Right lobe of liver (tissue), 6 donors: ENCODE results near the gene IFIT3. TPM values are rescaled to one million over a fixed set of nuclear protein-coding genes. Genes with fewer than 3 reads are reported as not detected.
"Not testable (repeated sequence)": the region's sequence is repeated elsewhere in the genome, so short reads cannot be mapped to it uniquely, and the experiment has no call there.

Source experiments
- ATAC-seq, 4 donors: fragments of 200-7000 bp; cut with Tn5 transposase; one replicate each; pipeline ENCODE4 v1.9.1; 2020; ENCODE audit warnings: mild to moderate bottlenecking in 4 of 4, moderate library complexity in 4 of 4
- DNase-seq, 3 donors: peaks; one replicate each; pipeline ENCODE4 v3.0.0-alpha.2; 2020
- H3K27ac ChIP-seq, 3 donors: fragments of 200-600 bp; one replicate each; pipeline ENCODE4 v1.8.0; 2022
- H3K27me3 ChIP-seq, 2 donors: fragments of 200-600 bp; one replicate each; pipeline ENCODE4 v1.8.0; 2022
- H3K36me3 ChIP-seq, 4 donors: fragments of 200-600 bp; sonication (generic) in 1 of 4; one replicate each; pipeline versions ENCODE4 v1.5.1 to v1.8.0; 2017 to 2022; ENCODE audit warnings: control low read depth in 1 of 4
- H3K4me1 ChIP-seq, 4 donors: fragments of 200-600 bp; sonication (generic) in 1 of 4; one replicate each; pipeline versions ENCODE4 v1.5.1 to v1.8.0; 2017 to 2022; ENCODE audit warnings: control low read depth in 1 of 4
- H3K4me3 ChIP-seq, 3 donors: fragments of 200-600 bp; one replicate each; pipeline ENCODE4 v1.8.0; 2022
- H3K9me3 ChIP-seq, 4 donors: fragments of 200-600 bp; sonication (generic) in 1 of 4; one replicate each; pipeline versions ENCODE4 v1.5.1 to v1.8.0; 2017 to 2022; ENCODE audit warnings: control low read depth in 1 of 4
- POLR2A ChIP-seq: fragments of 450-650 bp; IDR thresholded peaks from one replicate; pipeline ENCODE4 v1.6.1; 2017; ENCODE audit warnings: antibody characterized with exemption, mild to moderate bottlenecking
- WGBS: methylation state at CpG from one replicate; pipeline ENCODE4 v1.1.6; 2018; ENCODE audit warnings: low coverage, low lambda C conversion rate; ENCODE audit not compliant: insufficient coverage; ENCODE audit errors: missing lambda C conversion rate; 5-methylcytosine and 5-hydroxymethylcytosine counted together
- intact Hi-C, 2 donors: fragments of 100-400 bp; cut with DNase I; formaldehyde crosslinking; loops; one replicate each; pipeline versions ENCODE4 v1.11.2 to v1.14.1; 2022
- total RNA-seq, 6 experiments: library from RNA; depleted of rRNA in 2 of 6; stranded (reverse); fragments of >200 nt in 2 of 6; fragmentation: NEBNext Ultra II Directional in 3 of 6; extraction: Animal tissue kit (Norgen Biotek cat#: 25700) in 3 of 6; gene quantifications; one replicate each; pipeline versions ENCODE4 v1.1.0 to v1.2.4, GENCODE V29; 2016 to 2023
- TF ChIP-seq, protein P1 (sequence below), 4 donors: fragments of 200-600 bp in 3 of 4; fragments of 450-650 bp in 1 of 4; IDR thresholded peaks; one replicate each; pipeline versions ENCODE4 v1.5.1 to v1.8.0; 2016 to 2022; ENCODE audit warnings: antibody characterized with exemption in 4 of 4, mild to moderate bottlenecking in 2 of 4
- donor health status: DM: no; HTN: yes; CAD: no.
- donor health status: DM: no; HTN: no; CAD: no.
- donor health status: DM: no; HTN: no; CAD: no.
- donor health status: DM: no; HTN: yes; CAD: no.
- donor health status: DM: no; HTN: yes; CAD: no.

IFIT3 gene
- total RNA-seq, 6 experiments from 2014 or later = 7.5 to 17.9 (median 11.5) TPM

DNA sequence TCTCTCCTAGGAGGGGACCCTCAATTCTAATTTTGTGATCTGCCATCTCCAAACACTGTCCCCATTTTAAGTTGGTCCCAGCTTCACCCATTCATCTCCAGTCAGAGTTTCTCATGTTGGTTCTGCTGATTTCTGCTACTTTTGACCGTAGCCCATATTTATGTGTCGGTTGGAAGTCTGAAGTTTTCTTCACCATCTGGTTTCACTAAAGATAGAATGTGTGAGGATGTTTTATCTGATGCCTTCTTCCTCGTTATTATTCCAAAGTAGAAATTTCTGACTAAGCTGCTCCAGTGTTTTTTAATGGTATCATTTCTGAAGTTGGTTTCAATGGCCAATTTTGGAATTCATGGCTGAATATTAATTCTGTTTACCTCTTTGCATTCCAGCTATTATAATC is 47.3 kb upstream of the IFIT3 start:
- ATAC-seq = no peak

DNA sequence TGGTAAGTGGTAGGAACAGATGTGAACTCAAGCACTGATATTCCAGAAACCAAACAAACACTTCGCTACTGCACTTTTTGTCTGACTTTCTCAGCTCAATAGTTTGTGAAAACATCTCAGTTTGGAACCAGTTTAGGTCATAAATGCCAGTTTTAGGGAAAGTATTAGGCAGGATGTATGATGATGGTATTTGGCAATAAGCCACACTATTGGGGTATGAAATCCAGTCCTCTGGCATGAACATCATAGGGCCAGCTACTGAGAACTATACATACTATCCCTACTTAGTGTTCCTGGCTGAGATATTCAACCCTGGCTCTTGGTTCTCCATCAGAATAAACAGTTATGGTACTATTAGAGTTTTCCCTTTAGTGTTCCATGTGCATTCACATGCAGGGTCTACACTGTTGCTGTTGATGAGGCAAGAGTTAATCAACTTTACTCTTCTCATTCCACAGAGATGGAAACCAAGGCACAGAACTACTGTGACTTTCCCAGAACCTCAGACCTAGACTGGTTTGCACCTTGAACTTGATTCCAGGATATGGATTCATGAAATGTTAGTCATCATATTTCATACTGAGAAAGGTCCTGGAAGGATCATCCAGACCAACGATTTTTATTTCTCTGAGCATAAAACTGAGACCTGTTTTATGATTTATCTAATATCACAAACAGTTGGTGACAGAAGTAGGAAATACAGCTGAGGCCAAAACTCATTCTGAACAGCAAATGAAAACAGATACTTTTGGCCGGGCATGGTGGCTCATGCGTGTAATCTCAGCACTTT is 46.0 kb upstream of the IFIT3 start:
- WGBS = 68% methylated on average over 4 of the region's 4 CpGs
- Histone ChIP-seq H3K9me3 (no peaks in the 10 kb centered on the region), H3K4me1 (peaks cover 0 to 23% (median 7%) of the 10 kb centered on the region in 4 donors), H3K27ac (no peak overlapping the region), H3K4me3 (no peak overlapping the region), H3K27me3 (no peaks in the 10 kb centered on the region), H3K36me3 (no peaks in the 10 kb centered on the region)
- ATAC-seq (no peak), DNase-seq (no peak)
- intact Hi-C loops = no loop called here
- no peak for TF ChIP-seq POLR2A
- TF ChIP-seq, protein P1, sequence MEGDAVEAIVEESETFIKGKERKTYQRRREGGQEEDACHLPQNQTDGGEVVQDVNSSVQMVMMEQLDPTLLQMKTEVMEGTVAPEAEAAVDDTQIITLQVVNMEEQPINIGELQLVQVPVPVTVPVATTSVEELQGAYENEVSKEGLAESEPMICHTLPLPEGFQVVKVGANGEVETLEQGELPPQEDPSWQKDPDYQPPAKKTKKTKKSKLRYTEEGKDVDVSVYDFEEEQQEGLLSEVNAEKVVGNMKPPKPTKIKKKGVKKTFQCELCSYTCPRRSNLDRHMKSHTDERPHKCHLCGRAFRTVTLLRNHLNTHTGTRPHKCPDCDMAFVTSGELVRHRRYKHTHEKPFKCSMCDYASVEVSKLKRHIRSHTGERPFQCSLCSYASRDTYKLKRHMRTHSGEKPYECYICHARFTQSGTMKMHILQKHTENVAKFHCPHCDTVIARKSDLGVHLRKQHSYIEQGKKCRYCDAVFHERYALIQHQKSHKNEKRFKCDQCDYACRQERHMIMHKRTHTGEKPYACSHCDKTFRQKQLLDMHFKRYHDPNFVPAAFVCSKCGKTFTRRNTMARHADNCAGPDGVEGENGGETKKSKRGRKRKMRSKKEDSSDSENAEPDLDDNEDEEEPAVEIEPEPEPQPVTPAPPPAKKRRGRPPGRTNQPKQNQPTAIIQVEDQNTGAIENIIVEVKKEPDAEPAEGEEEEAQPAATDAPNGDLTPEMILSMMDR (IDR thresholded peaks at IDR 0.05) = no peak

More for the DNA sequence above, 47.3 kb upstream of the IFIT3 start:
- Histone ChIP-seq H3K9me3 (no peaks in the 10 kb centered on the region), H3K4me1 (peaks cover 0 to 23% (median 7%) of the 10 kb centered on the region in 4 donors), H3K4me3 (no peak overlapping the region), H3K36me3 (no peaks in the 10 kb centered on the region), H3K27me3 (no peaks in the 10 kb centered on the region), H3K27ac (no peak overlapping the region)
- intact Hi-C loops = no loop called here
- DNase-seq = no peak
- TF ChIP-seq, protein P1 (IDR thresholded peaks at IDR 0.05) = no peak
- TF ChIP-seq POLR2A = no peak
- WGBS = 94% methylated on average over 3 of the region's 3 CpGs

DNA sequence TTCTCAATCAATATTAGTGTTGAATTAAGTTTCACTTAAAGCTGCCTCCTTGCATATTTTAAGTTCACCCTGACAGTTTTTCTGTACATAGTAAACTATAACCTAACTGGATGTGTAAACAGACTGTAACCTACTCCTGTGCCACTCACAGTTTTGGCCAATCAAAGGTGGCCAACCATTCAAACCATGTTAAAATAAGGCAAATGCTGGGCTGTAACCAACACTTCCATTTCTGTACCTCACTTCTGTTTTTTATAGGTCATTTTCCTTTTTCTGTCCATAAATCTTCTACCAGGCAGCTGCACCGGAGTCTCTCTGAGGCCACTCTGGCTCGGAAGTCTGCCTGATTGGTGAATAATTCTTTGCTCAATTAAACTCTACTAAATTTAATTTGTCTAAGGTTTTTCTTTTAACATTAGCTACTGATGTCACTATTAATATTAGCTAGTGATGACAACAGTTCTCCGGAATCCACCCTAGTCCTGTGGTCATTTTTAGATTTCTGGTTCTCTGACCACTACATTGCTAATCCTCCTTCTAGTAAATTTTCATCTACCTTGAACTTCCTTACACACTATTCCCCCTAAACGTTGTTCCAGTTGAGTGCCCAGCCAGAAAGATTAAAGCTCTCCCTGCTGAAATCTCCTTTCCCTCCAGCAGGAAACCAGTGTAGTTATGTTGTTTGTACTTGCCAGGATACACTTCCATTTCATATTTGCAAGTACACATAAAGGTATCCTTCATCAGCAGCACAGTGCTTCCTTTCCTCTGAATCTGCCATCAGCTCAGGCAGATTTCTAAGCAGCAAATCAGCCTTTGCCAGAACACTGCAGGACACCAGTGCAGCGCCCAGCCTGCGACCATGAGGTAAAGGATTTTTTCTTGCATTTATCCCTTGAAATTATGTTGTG is 44.5 kb upstream of the IFIT3 start:
- Histone ChIP-seq H3K9me3 (no peaks in the 10 kb centered on the region), H3K4me3 (no peak overlapping the region), H3K27ac (peak overlapping the region in 2 of 3 donors; percentile 49 to 54), H3K27me3 (no peaks in the 10 kb centered on the region), H3K36me3 (no peaks in the 10 kb centered on the region), H3K4me1 (peaks cover 0 to 15% (median 6%) of the 10 kb centered on the region in 4 donors)
- ATAC-seq = peak; percentile 16 to 36 (median 22)
- TF ChIP-seq, protein P1 (IDR thresholded peaks at IDR 0.05) = no peak
- no peak for TF ChIP-seq POLR2A
- WGBS = 53% methylated on average over 6 of the region's 6 CpGs
- intact Hi-C loops = no loop called here
- DNase-seq = no peak

DNA sequence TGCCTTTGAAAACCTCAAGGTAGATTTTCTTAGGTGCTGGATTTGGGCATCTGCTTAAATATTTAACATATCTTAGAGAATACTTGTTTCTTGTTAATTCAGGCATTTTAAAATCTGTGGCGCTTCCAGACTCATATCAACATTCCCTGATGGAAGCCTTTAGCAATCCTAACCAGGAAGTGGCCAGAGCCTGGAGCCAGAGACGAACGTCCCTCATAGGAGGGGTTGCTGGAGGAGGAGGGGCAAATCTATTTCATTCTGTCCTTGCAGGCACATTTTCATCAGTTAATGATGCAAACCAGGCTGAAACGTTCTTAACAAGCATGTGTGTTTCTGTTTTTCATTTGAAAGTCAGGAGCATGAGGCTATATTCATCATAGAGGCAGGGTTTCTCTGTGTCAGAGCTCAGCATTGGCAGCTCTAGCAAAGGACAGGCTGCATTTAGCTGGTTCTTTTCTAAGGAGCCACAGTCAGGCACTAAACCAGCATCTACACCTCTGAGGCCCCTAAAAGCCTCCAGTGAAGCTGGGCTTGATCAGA is 43.8 kb upstream of the IFIT3 start:
- Histone ChIP-seq H3K27me3 (no peaks in the 10 kb centered on the region), H3K4me3 (no peak overlapping the region), H3K4me1 (peaks cover 0 to 8% (median 3%) of the 10 kb centered on the region in 4 donors), H3K27ac (peak overlapping the region in 2 of 3 donors; percentile 49 to 54), H3K9me3 (no peaks in the 10 kb centered on the region), H3K36me3 (no peaks in the 10 kb centered on the region)
- ATAC-seq = peak; percentile 71 to 78 (median 74)
- TF ChIP-seq, protein P1 (IDR thresholded peaks at IDR 0.05) = no peak
- TF ChIP-seq POLR2A = no peak
- no peak for DNase-seq
- intact Hi-C loops = no loop called here
- 39% methylated on average over 4 of the region's 4 CpGs for WGBS

DNA sequence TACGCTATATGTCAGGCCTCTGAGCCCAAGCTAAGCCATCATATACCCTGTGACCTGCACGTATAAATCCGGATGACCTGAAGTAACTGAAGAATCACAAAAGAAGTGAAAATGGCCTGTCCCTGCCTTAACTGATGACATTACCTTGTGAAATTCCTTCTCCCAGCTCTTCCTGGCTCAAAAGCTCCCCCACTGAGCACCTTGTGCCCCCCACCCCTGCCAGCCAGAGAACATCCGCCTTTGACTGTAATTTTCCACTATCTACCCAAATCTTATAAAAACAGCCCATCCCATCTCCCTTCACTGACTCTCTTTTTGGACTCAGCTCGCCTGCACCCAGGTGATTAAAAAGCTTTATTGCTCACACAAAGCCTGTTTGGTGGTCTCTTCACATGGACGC is 43.1 kb upstream of the IFIT3 start:
- H3K27me3 ChIP-seq, intact Hi-C loops, H3K27ac ChIP-seq, ATAC-seq, H3K4me1 ChIP-seq, H3K36me3 ChIP-seq, H3K9me3 ChIP-seq, DNase-seq, H3K4me3 ChIP-seq: not testable (repeated sequence)
- WGBS = 92% methylated on average over 6 of the region's 6 CpGs

DNA sequence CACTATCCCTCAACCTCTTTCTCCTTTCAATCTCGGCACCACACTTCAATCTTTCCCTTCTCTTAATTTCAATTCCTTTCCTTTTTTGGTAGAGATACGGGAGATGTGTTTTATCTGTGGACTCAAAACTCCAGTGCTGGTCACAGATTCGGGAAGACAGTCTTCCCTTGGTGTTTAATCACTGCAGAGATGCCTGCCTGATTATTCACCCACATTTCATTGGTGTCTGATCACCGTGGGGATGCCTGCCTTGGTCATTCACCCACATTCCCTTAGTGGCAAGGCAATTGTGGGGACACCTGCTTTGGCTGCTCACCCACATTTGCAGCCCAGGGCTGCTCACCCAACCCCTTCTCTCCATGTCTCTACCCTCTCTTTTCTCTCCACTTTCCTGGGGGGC is 42.5 kb upstream of the IFIT3 start:
- DNase-seq, intact Hi-C loops, H3K36me3 ChIP-seq, H3K4me1 ChIP-seq, H3K27me3 ChIP-seq, H3K4me3 ChIP-seq, ATAC-seq, H3K27ac ChIP-seq, H3K9me3 ChIP-seq: not testable (repeated sequence)
- 80% methylated on average over 4 of the region's 4 CpGs for WGBS
